ENCODE results near the gene PSD4.
A peak's percentile ranks its signal among the peaks of the same experiment; 100 is the strongest.

The PSD4 gene

DNA sequence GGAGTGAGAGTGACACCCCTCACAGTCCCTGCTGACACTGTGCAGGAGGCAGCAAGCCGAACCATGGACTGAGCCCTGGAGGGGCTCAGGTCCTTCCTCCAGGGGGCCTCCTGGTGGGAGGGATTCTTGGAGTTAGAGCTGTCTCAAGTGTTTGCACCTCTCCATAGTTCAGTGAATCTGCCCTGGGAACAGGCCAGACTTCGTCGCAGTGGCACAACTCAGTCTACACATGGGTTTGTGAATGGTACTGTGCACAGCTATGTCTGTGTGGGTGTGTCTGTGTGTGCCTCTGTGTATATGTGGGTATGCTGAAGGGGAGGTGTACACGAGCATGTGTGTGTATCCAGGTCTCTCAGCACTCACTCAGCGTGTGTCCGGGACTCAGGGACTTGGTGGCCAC, 68.6 kb downstream of the PSD4 start:
- H3K36me3 ChIP-seq (ENCODE audit: control insufficient read depth in 1 of 2, insufficient read depth in 2 of 2, low read depth in 1 of 2, low read length in 2 of 2): peaks cover 28 to 41% of the 10 kb centered on the region in 2 experiments
- no peak overlapping the region for H3K4ac ChIP-seq (ENCODE audit: low read depth in 1 of 2, low read length in 2 of 2)
- H4K8ac ChIP-seq (ENCODE audit: low read length): no peak overlapping the region
- no peak overlapping the region for H2BK12ac ChIP-seq (ENCODE audit: low read length in 2 of 2)
- H2BK120ac ChIP-seq (ENCODE audit: low read depth, low read length): no peak overlapping the region
- peaks cover 1% of the 10 kb centered on the region for H3K79me1 ChIP-seq (replicated peaks; ENCODE audit: low read length, poor library complexity, severe bottlenecking)
- DNase-seq: no peak
- H3K27ac ChIP-seq (ENCODE audit: low read length, poor library complexity, severe bottlenecking): peak overlapping the region; percentile 96
- no peak overlapping the region for H2AFZ ChIP-seq (ENCODE audit: low read depth, low read length)
- H2AK5ac ChIP-seq (ENCODE audit: low read length, severe bottlenecking): peak overlapping the region; percentile 68
- no peak overlapping the region for H3K4me2 ChIP-seq (ENCODE audit: low read length, poor library complexity, severe bottlenecking)
- H3K9ac ChIP-seq (ENCODE audit: low read length): no peak overlapping the region
- H4K91ac ChIP-seq (ENCODE audit: low read length): no peak overlapping the region
- H3K18ac ChIP-seq (ENCODE audit: low read depth in 1 of 2, low read length in 2 of 2): peak overlapping the region in 1 of 2 experiments; percentile 14
- H3K9me3 ChIP-seq (ENCODE audit: control insufficient read depth, low read length): no peaks in the 10 kb centered on the region
- no peak overlapping the region for H3K23ac ChIP-seq (ENCODE audit: low read length in 2 of 2)
- peaks cover 51% of the 10 kb centered on the region for H3K4me1 ChIP-seq (ENCODE audit: control insufficient read depth, insufficient read depth, low read depth, low read length)
- WGBS: 91% methylated on average over 6 of the region's 6 CpGs
- no peak overlapping the region for H3K4me3 ChIP-seq (ENCODE audit: insufficient read depth in 1 of 2, low read depth in 1 of 2, low read length in 2 of 2)
- H3K27me3 ChIP-seq (ENCODE audit: control insufficient read depth in 1 of 2, insufficient read depth in 1 of 2, low read length in 2 of 2): no peaks in the 10 kb centered on the region
- peak overlapping the region; percentile 87 for H2BK5ac ChIP-seq (ENCODE audit: low read depth, low read length, poor library complexity, severe bottlenecking)
- H2BK15ac ChIP-seq (ENCODE audit: low read depth, poor library complexity, severe bottlenecking): no peak overlapping the region
- H3K14ac ChIP-seq (ENCODE audit: low read length in 2 of 2): no peak overlapping the region

DNA sequence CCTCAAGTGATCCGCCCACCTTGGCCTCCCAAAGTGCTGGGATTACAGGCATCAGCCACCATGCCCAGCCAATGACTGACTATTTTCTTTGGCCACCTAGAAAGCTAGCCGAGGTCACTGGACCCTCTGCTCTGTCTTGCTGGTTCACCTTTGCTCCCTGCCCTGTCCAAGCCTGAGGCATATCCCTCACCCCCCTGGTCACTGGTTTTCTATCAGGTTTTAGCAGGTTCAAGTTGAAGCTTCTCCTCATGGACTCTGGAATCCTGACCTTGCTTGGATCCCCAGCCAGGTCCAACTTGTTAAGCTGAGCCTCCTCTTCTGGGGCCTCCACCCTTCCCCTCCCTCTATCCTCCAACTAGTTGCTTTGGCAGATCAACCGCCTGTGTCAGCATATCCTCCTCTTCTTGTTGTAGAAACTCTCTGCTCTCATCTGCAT, 71.5 kb downstream of the PSD4 start:
- Histone ChIP-seq H2AFZ (ENCODE audit: low read depth, low read length) (no peak overlapping the region), H2BK120ac (ENCODE audit: low read depth, low read length) (no peak overlapping the region), H3K36me3 (ENCODE audit: control insufficient read depth in 1 of 2, insufficient read depth in 2 of 2, low read depth in 1 of 2, low read length in 2 of 2) (peaks cover 19 to 45% of the 10 kb centered on the region in 2 experiments), H3K9me3 (ENCODE audit: control insufficient read depth, low read length) (peaks cover 6% of the 10 kb centered on the region), H3K4me3 (ENCODE audit: insufficient read depth in 1 of 2, low read depth in 1 of 2, low read length in 2 of 2) (no peak overlapping the region), H3K27me3 (ENCODE audit: control insufficient read depth in 1 of 2, insufficient read depth in 1 of 2, low read length in 2 of 2) (no peaks in the 10 kb centered on the region), H3K18ac (ENCODE audit: low read depth in 1 of 2, low read length in 2 of 2) (no peak overlapping the region), H3K4me2 (ENCODE audit: low read length, poor library complexity, severe bottlenecking) (no peak overlapping the region), H3K27ac (ENCODE audit: low read length, poor library complexity, severe bottlenecking) (peak overlapping the region; percentile 12), H3K23ac (ENCODE audit: low read length in 2 of 2) (no peak overlapping the region), H4K8ac (ENCODE audit: low read length) (no peak overlapping the region), H3K4ac (ENCODE audit: low read depth in 1 of 2, low read length in 2 of 2) (no peak overlapping the region), H3K14ac (ENCODE audit: low read length in 2 of 2) (no peak overlapping the region), H2BK15ac (ENCODE audit: low read depth, poor library complexity, severe bottlenecking) (no peak overlapping the region), H2BK5ac (ENCODE audit: low read depth, low read length, poor library complexity, severe bottlenecking) (no peak overlapping the region), H4K91ac (ENCODE audit: low read length) (no peak overlapping the region), H3K4me1 (ENCODE audit: control insufficient read depth, insufficient read depth, low read depth, low read length) (peaks cover 46% of the 10 kb centered on the region), H3K79me1 (replicated peaks; ENCODE audit: low read length, poor library complexity, severe bottlenecking) (peaks cover 1% of the 10 kb centered on the region), H3K9ac (ENCODE audit: low read length) (peak overlapping the region; percentile 77), H2BK12ac (ENCODE audit: low read length in 2 of 2) (no peak overlapping the region), H2AK5ac (ENCODE audit: low read length, severe bottlenecking) (peak overlapping the region; percentile 23)
- WGBS: 93% methylated on average over 3 of the region's 3 CpGs
- no peak for DNase-seq

DNA sequence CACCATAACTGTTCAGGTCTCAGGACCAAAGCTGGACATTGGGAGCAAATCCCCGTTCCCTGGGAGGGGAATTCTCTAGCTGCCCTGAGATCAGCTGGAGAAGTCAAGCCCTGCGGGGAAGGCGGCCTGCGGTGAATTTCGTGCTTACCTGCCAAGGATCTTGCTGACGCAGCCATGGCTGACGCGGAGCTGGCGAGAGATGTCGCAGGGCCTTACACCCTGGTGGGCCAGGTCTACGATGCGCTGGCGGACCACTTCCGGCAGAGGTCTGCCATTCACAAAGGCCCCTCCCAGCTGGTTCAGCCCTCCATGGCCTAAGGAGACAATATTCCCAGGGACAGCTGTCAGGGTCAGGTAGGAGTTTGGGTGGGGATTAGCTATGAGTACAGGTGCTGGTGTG, 72.8 kb downstream of the PSD4 start:
- H2BK15ac ChIP-seq (ENCODE audit: low read depth, poor library complexity, severe bottlenecking): no peak overlapping the region
- no peak overlapping the region for H4K8ac ChIP-seq (ENCODE audit: low read length)
- H3K23ac ChIP-seq (ENCODE audit: low read length in 2 of 2): no peak overlapping the region
- WGBS: 90% methylated on average over 13 of the region's 14 CpGs
- no peak overlapping the region for H2BK5ac ChIP-seq (ENCODE audit: low read depth, low read length, poor library complexity, severe bottlenecking)
- no peak overlapping the region for H2BK120ac ChIP-seq (ENCODE audit: low read depth, low read length)
- peaks cover 1% of the 10 kb centered on the region for H3K79me1 ChIP-seq (replicated peaks; ENCODE audit: low read length, poor library complexity, severe bottlenecking)
- peaks cover 42% of the 10 kb centered on the region for H3K4me1 ChIP-seq (ENCODE audit: control insufficient read depth, insufficient read depth, low read depth, low read length)
- H3K18ac ChIP-seq (ENCODE audit: low read depth in 1 of 2, low read length in 2 of 2): no peak overlapping the region
- H3K27me3 ChIP-seq (ENCODE audit: control insufficient read depth in 1 of 2, insufficient read depth in 1 of 2, low read length in 2 of 2): no peaks in the 10 kb centered on the region
- no peak overlapping the region for H2BK12ac ChIP-seq (ENCODE audit: low read length in 2 of 2)
- H2AK5ac ChIP-seq (ENCODE audit: low read length, severe bottlenecking): peak overlapping the region; percentile 24
- no peak for DNase-seq
- no peak overlapping the region for H3K4me3 ChIP-seq (ENCODE audit: insufficient read depth in 1 of 2, low read depth in 1 of 2, low read length in 2 of 2)
- H4K91ac ChIP-seq (ENCODE audit: low read length): peak overlapping the region; percentile 21
- no peak overlapping the region for H3K14ac ChIP-seq (ENCODE audit: low read length in 2 of 2)
- peaks cover 19 to 46% of the 10 kb centered on the region in 2 experiments for H3K36me3 ChIP-seq (ENCODE audit: control insufficient read depth in 1 of 2, insufficient read depth in 2 of 2, low read depth in 1 of 2, low read length in 2 of 2)
- peaks cover 6% of the 10 kb centered on the region for H3K9me3 ChIP-seq (ENCODE audit: control insufficient read depth, low read length)
- no peak overlapping the region for H2AFZ ChIP-seq (ENCODE audit: low read depth, low read length)
- no peak overlapping the region for H3K4me2 ChIP-seq (ENCODE audit: low read length, poor library complexity, severe bottlenecking)
- no peak overlapping the region for H3K4ac ChIP-seq (ENCODE audit: low read depth in 1 of 2, low read length in 2 of 2)
- H3K9ac ChIP-seq (ENCODE audit: low read length): peak overlapping the region; percentile 77
- H3K27ac ChIP-seq (ENCODE audit: low read length, poor library complexity, severe bottlenecking): peak overlapping the region; percentile 12

DNA sequence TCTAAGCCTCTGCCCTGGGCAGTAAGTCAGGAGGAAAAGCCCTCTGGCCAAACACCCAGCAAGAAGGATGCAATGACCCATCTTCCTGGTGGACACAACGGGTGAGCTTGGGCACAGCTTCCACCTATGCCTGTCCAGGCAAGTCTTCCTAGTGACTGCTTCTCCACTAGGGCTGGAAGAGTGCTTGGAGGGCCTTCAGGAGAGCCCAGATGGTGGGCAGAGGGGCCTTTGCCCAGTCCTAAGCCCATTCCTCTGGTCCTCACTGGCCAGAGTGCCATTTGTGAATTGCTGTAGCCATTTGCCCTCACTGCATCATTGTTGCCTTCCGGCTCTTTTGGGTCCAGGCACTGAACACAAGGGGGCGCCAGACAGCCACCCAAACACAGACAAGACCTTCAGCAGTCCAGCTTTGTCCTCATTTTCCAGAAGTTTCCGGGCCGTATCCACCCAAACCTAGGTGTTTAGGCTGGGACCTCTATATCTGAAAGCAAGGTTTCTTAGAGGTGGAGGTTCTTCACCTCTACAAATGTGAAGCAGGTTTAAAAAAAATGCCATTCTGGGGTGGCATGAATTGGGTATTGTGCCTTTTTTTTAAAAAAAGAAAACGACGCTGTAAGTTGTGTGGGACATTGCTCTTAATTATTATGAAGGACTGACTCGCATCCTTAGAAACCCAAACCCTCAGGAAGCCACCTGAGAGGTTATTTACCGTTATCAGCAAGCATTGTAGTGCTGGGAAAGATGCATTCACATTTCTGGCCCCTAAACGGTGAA, 75.4 kb downstream of the PSD4 start:
- Histone ChIP-seq H2AK5ac (ENCODE audit: low read length, severe bottlenecking) (peak overlapping the region; percentile 12), H3K4me1 (ENCODE audit: control insufficient read depth, insufficient read depth, low read depth, low read length) (peaks cover 34% of the 10 kb centered on the region), H3K4ac (ENCODE audit: low read depth in 1 of 2, low read length in 2 of 2) (no peak overlapping the region), H3K9me3 (ENCODE audit: control insufficient read depth, low read length) (peaks cover 6% of the 10 kb centered on the region), H3K14ac (ENCODE audit: low read length in 2 of 2) (no peak overlapping the region), H3K4me3 (ENCODE audit: insufficient read depth in 1 of 2, low read depth in 1 of 2, low read length in 2 of 2) (no peak overlapping the region), H2BK15ac (ENCODE audit: low read depth, poor library complexity, severe bottlenecking) (no peak overlapping the region), H4K91ac (ENCODE audit: low read length) (no peak overlapping the region), H3K79me1 (replicated peaks; ENCODE audit: low read length, poor library complexity, severe bottlenecking) (peaks cover 1% of the 10 kb centered on the region), H2BK12ac (ENCODE audit: low read length in 2 of 2) (no peak overlapping the region), H3K27ac (ENCODE audit: low read length, poor library complexity, severe bottlenecking) (peak overlapping the region; percentile 31), H3K23ac (ENCODE audit: low read length in 2 of 2) (no peak overlapping the region), H2BK5ac (ENCODE audit: low read depth, low read length, poor library complexity, severe bottlenecking) (peak overlapping the region; percentile 54), H3K4me2 (ENCODE audit: low read length, poor library complexity, severe bottlenecking) (no peak overlapping the region), H3K36me3 (ENCODE audit: control insufficient read depth in 1 of 2, insufficient read depth in 2 of 2, low read depth in 1 of 2, low read length in 2 of 2) (peaks cover 10 to 37% of the 10 kb centered on the region in 2 experiments), H2BK120ac (ENCODE audit: low read depth, low read length) (no peak overlapping the region), H4K8ac (ENCODE audit: low read length) (no peak overlapping the region), H2AFZ (ENCODE audit: low read depth, low read length) (peak overlapping the region; percentile 72), H3K9ac (ENCODE audit: low read length) (peak overlapping the region; percentile 63), H3K18ac (ENCODE audit: low read depth in 1 of 2, low read length in 2 of 2) (no peak overlapping the region), H3K27me3 (ENCODE audit: control insufficient read depth in 1 of 2, insufficient read depth in 1 of 2, low read length in 2 of 2) (no peaks in the 10 kb centered on the region)
- peak; percentile 75 for DNase-seq
- WGBS: 57% methylated on average over 10 of the region's 10 CpGs

All from mesenchymal stem cell (in vitro differentiated cells and primary cell).